Keratinocyte (primary cell): ENCODE data around the gene STOX2. TPM values are rescaled to one million over a fixed set of nuclear protein-coding genes. Genes with fewer than 3 reads are reported as not detected.

Experiments
- DNase-seq: peaks from one replicate; pipeline ENCODE4 v3.0.0-alpha.2; 2011; ENCODE audit warnings: low read depth, missing footprints, low spot score
- FAIRE-seq: peaks from 2 replicates; lab custom pipeline; 2011; peaks lifted over from hg19 to GRCh38; lab: Jason Lieb, UNC
- H2AFZ ChIP-seq: 2 replicates; pipeline ENCODE4 v1.6.0; 2012; ENCODE audit warnings: low read length, control low read depth, inconsistent platforms; ENCODE audit not compliant: control insufficient read depth
- H3K27ac ChIP-seq: 2 replicates; pipeline ENCODE4 v1.5.1; 2011; ENCODE audit warnings: low read length; ENCODE audit not compliant: control insufficient read depth, insufficient read depth
- H3K27me3 ChIP-seq: 3 replicates; pipeline ENCODE4 v1.6.0; 2011; ENCODE audit warnings: low read length; ENCODE audit not compliant: control insufficient read depth, insufficient read depth; ENCODE audit errors: extremely low read depth
- H3K36me3 ChIP-seq, 2 experiments: 2 replicates in 1 of 2; 3 replicates in 1 of 2; pipeline ENCODE4 v1.5.1; 2011; ENCODE audit warnings: low read length in 2 of 2, mild to moderate bottlenecking in 1 of 2; ENCODE audit not compliant: control insufficient read depth in 2 of 2, insufficient read depth in 2 of 2; ENCODE audit errors: extremely low read depth in 1 of 2
- H3K4me1 ChIP-seq: 3 replicates; pipeline ENCODE4 v1.5.1; 2011; ENCODE audit warnings: low read length; ENCODE audit not compliant: control insufficient read depth, insufficient read depth; ENCODE audit errors: extremely low read depth
- H3K4me2 ChIP-seq: 3 replicates; pipeline ENCODE4 v1.6.0; 2011; ENCODE audit warnings: low read depth, low read length; ENCODE audit not compliant: control insufficient read depth, insufficient read depth; ENCODE audit errors: extremely low read depth
- H3K4me3 ChIP-seq, 3 experiments: fragments of 200-600 bp in 1 of 3; sonication (generic) in 1 of 3; 2 replicates in 2 of 3; 3 replicates in 1 of 3; pipeline ENCODE4 v1.5.1; 2011 to 2016; ENCODE audit warnings: low read length in 3 of 3, mild to moderate bottlenecking in 3 of 3, control low read depth in 2 of 3, inconsistent platforms in 1 of 3, low read depth in 1 of 3, mixed read lengths in 1 of 3, mixed run types in 1 of 3, moderate library complexity in 1 of 3; ENCODE audit not compliant: control insufficient read depth in 2 of 3, insufficient read depth in 2 of 3; ENCODE audit errors: extremely low read depth in 1 of 3
- H3K79me2 ChIP-seq: 2 replicates; pipeline ENCODE4 v1.6.0; 2012; ENCODE audit warnings: low read length; ENCODE audit not compliant: control insufficient read depth, insufficient read depth
- H3K9ac ChIP-seq: 3 replicates; pipeline ENCODE4 v1.6.0; 2011; ENCODE audit warnings: low read length; ENCODE audit not compliant: control insufficient read depth, insufficient read depth; ENCODE audit errors: extremely low read depth
- H3K9me1 ChIP-seq: 3 replicates; pipeline ENCODE4 v1.6.0; 2011; ENCODE audit warnings: low read length; ENCODE audit not compliant: control insufficient read depth, insufficient read depth; ENCODE audit errors: extremely low read depth
- H3K9me3 ChIP-seq: 2 replicates; pipeline ENCODE4 v1.5.1; 2012; ENCODE audit warnings: low read depth, low read length; ENCODE audit not compliant: control insufficient read depth
- H4K20me1 ChIP-seq: 3 replicates; pipeline ENCODE4 v1.6.0; 2011; ENCODE audit warnings: low read length; ENCODE audit not compliant: control insufficient read depth, insufficient read depth; ENCODE audit errors: extremely low read depth
- EZH2 ChIP-seq: IDR thresholded peaks from one replicate; pipeline ENCODE4 v1.6.1; 2012; ENCODE audit warnings: inconsistent platforms, mild to moderate bottlenecking, low read length, moderate library complexity
- dilution Hi-C: fragments of 300-500 bp; cut with MboI; formaldehyde crosslinking; loops from one replicate; pipeline ENCODE4 v1.7.0; 2020; ENCODE audit warnings: low sequenced_read_pairs; ENCODE audit not compliant: extremely low pct_ligation_motif_present
- polyA plus RNA-seq, 5 experiments: library from polyadenylated mRNA; depleted of rRNA in 3 of 5; stranded (reverse) in 3 of 5; stranded (forward) in 1 of 5; unstranded in 1 of 5; fragments of >200 nt; gene quantifications; 1 replicate in 1 of 5; 2 replicates in 3 of 5; 3 replicates in 1 of 5; pipeline versions ENCODE4 v1.2.1 to v1.2.3, GENCODE V29; 2011 to 2012; ENCODE audit warnings: missing spikeins in 2 of 5, low read depth in 1 of 5, low replicate concordance in 1 of 5
- TF ChIP-seq, protein P1 (sequence below), 3 experiments: IDR thresholded peaks in 1 of 3; conservative IDR thresholded peaks in 1 of 3; optimal IDR thresholded peaks in 1 of 3; 2 replicates in 2 of 3; 3 replicates in 1 of 3; pipeline versions ENCODE3 to v1.5.1; 2011; ENCODE audit warnings: low read length in 3 of 3, mild to moderate bottlenecking in 3 of 3, moderate library complexity in 2 of 3, control low read depth in 1 of 3, inconsistent platforms in 1 of 3; ENCODE audit not compliant: insufficient read depth in 2 of 3; ENCODE audit errors: extremely low read depth in 1 of 3

STOX2 gene
- polyA plus RNA-seq, 1 donor (not counting 4 experiments of a cell fraction or from before 2014, with no cell fraction given): 1.6 TPM

DNA sequence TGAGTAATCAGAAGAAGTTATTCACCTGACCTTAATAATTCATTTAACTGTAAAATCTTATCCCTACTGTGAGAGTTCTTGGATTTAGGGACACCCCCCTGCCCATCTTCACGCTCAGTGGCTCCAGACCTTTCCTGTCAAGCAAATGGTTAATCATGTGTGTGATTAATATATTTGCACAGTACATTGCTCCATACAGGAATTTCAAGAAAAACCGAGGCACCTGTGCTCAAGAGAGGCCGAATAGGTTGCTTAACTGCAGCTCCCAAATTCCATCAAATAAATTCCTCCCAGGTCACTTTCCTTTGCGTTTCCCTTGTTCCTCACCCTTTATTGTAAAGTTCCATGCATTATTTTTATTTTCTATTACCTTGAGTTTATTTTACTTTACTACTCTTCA lies 119.5 kb downstream of the STOX2 start:
- DNase-seq (no peak), FAIRE-seq (no peak)
- H3K9me1 ChIP-seq: no peaks in the 10 kb centered on the region
- H3K4me2 ChIP-seq: no peak overlapping the region
- no peaks in the 10 kb centered on the region for H3K9me3 ChIP-seq
- no peak for TF ChIP-seq EZH2
- H3K36me3 ChIP-seq: no peaks in the 10 kb centered on the region
- H3K4me3 ChIP-seq: no peak overlapping the region
- no peak overlapping the region for H3K9ac ChIP-seq
- H3K79me2 ChIP-seq: no peaks in the 10 kb centered on the region
- H3K27me3 ChIP-seq: no peaks in the 10 kb centered on the region
- dilution Hi-C loops: no loop called here
- no peaks in the 10 kb centered on the region for H4K20me1 ChIP-seq
- peaks cover 3% of the 10 kb centered on the region for H3K4me1 ChIP-seq
- H2AFZ ChIP-seq: no peak overlapping the region
- no peak overlapping the region for H3K27ac ChIP-seq

DNA sequence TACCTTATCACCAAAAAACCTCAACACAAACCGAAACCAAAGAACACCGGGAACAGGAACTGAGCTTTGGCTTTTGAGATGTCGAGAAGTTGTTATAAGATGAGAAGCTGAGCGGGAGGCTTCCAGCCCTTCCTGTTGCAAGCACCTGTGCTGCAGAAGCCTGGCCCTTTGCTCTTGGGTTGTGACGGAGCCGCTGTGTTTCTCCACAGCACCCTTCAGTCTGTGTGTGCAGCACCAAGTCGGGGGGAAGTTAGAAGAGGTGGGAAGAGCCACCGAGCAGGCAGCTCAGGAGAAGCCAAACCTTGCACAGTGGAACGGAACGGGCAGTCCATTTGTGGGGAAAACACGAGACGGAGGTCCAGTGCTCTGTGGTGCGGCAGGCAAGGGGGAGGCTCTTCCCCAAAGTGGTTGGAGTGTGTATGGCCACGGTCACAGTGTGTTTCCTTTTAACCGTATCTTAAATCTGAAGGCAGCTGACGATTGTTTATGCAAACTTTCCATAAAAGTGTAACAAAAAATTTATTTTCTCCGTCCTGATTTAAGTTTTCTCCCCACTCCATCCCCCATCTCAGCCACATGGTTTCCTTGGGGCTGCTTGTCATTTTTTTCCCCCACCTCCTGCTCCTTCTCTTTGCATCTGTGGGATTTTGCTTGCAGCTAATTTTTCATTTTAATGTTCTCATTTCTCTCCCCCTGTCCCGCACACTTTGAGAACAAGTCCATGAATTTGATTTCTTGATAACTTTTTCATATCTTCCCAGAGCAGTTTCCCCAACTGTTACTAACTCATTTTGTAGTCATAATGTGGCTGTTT lies 123.7 kb downstream of the STOX2 start:
- dilution Hi-C loops: no loop called here
- H3K79me2 ChIP-seq: no peaks in the 10 kb centered on the region
- H3K36me3 ChIP-seq: no peaks in the 10 kb centered on the region
- no peak overlapping the region for H3K4me3 ChIP-seq
- H3K4me2 ChIP-seq: no peak overlapping the region
- FAIRE-seq (no peak), DNase-seq (no peak)
- no peak overlapping the region for H2AFZ ChIP-seq
- H3K27me3 ChIP-seq: no peaks in the 10 kb centered on the region
- H3K9me3 ChIP-seq: no peaks in the 10 kb centered on the region
- no peaks in the 10 kb centered on the region for H3K9me1 ChIP-seq
- no peak overlapping the region for H3K27ac ChIP-seq
- no peak overlapping the region for H3K9ac ChIP-seq
- H4K20me1 ChIP-seq: no peaks in the 10 kb centered on the region
- TF ChIP-seq, protein P1, sequence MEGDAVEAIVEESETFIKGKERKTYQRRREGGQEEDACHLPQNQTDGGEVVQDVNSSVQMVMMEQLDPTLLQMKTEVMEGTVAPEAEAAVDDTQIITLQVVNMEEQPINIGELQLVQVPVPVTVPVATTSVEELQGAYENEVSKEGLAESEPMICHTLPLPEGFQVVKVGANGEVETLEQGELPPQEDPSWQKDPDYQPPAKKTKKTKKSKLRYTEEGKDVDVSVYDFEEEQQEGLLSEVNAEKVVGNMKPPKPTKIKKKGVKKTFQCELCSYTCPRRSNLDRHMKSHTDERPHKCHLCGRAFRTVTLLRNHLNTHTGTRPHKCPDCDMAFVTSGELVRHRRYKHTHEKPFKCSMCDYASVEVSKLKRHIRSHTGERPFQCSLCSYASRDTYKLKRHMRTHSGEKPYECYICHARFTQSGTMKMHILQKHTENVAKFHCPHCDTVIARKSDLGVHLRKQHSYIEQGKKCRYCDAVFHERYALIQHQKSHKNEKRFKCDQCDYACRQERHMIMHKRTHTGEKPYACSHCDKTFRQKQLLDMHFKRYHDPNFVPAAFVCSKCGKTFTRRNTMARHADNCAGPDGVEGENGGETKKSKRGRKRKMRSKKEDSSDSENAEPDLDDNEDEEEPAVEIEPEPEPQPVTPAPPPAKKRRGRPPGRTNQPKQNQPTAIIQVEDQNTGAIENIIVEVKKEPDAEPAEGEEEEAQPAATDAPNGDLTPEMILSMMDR (optimal IDR thresholded peaks at IDR 0.05 in 1 of 3, IDR thresholded peaks at IDR 0.05 in 1 of 3, conservative IDR thresholded peaks at IDR 0.05 in 1 of 3; ENCODE audit: extremely low read depth in 1 of 3, insufficient read depth in 2 of 3, low read length in 3 of 3): no peak
- H3K4me1 ChIP-seq: no peaks in the 10 kb centered on the region

- H3K9ac ChIP-seq: no peak overlapping the region
- DNase-seq (no peak), FAIRE-seq (no peak)
- H4K20me1 ChIP-seq: no peaks in the 10 kb centered on the region
- H3K4me2 ChIP-seq: no peak overlapping the region
- TF ChIP-seq, protein P1 (optimal IDR thresholded peaks at IDR 0.05 in 1 of 3, IDR thresholded peaks at IDR 0.05 in 1 of 3, conservative IDR thresholded peaks at IDR 0.05 in 1 of 3; ENCODE audit: extremely low read depth in 1 of 3, insufficient read depth in 2 of 3, low read length in 3 of 3): no peak
- TF ChIP-seq EZH2: no peak
- H3K36me3 ChIP-seq: no peaks in the 10 kb centered on the region
- no peak overlapping the region for H3K27ac ChIP-seq
- H3K27me3 ChIP-seq: no peaks in the 10 kb centered on the region
- no peaks in the 10 kb centered on the region for H3K9me1 ChIP-seq
- no peak overlapping the region for H2AFZ ChIP-seq
- no peaks in the 10 kb centered on the region for H3K9me3 ChIP-seq
- no peak overlapping the region for H3K4me3 ChIP-seq
- H3K4me1 ChIP-seq: no peaks in the 10 kb centered on the region
- no peaks in the 10 kb centered on the region for H3K79me2 ChIP-seq
- dilution Hi-C loops: no loop called here
These were observed 124.9 kb downstream of the STOX2 start for GRCh38 chr4:184030036-184030435.
